A549 treated with GW870086 at 1 μM for 4 hours (cell line): ENCODE results near the gene ACER2. TPM values are rescaled to one million over a fixed set of nuclear protein-coding genes. Genes with fewer than 3 reads are reported as not detected.

Source experiments
- total RNA-seq: library from RNA; stranded (reverse); fragments of 200-300 nt; extraction: Qiagen RNA extraction; gene quantifications from 5 replicates; pipeline ENCODE4 v1.2.3, GENCODE V29; 2022; ENCODE audit warnings: low read depth

Gene ACER2
- 2.3 to 3.1 TPM (median 2.9 TPM) in 5 replicates for total RNA-seq

GRCh38 chr9:19408693-19409400 is at the start of gene ACER2:
Gene ACER2 (plus strand): TSS chr9:19409009. CDS start chr9:19409085, 76 bp downstream.

Other genes with a start within 250 kb of the ACER2 start
- gene DENND4C, start 178.3 kb upstream of the ACER2 start, total RNA-seq = 12.9 to 21.4 TPM (median 18.5 TPM) in 5 replicates
- 2,136 to 2,854 TPM (median 2,698 TPM) in 5 replicates for gene RPS6, start 28.8 kb upstream of the ACER2 start, total RNA-seq